T-helper 2 cell treated with Interferon-gamma antibody and Interleukin-4, amounts not matched to agents 5 μg/mL and 100 μg/mL, for 36 hours (primary cell): Measurements from ENCODE around the gene POGZ.
"Not testable (repeated sequence)": the region's sequence is repeated elsewhere in the genome, so short reads cannot be mapped to it uniquely, and the experiment has no call there.

Experiments
- DNase-seq: peaks from one replicate; pipeline ENCODE4 v3.0.0; 2021; ENCODE audit warnings: low spot score
- H3K27ac Mint-ChIP-seq: one replicate; pipeline ENCODE4 v1.8.0; 2021; ENCODE audit warnings: mild to moderate bottlenecking, mixed read lengths
- H3K27me3 Mint-ChIP-seq: one replicate; pipeline ENCODE4 v1.8.0; 2021; ENCODE audit warnings: low read depth, mixed read lengths
- H3K36me3 Mint-ChIP-seq: one replicate; pipeline ENCODE4 v1.8.0; 2021; ENCODE audit warnings: low read depth, mixed read lengths
- H3K4me1 Mint-ChIP-seq: one replicate; pipeline ENCODE4 v1.8.0; 2021; ENCODE audit warnings: low read depth, mixed read lengths
- H3K4me3 Mint-ChIP-seq: one replicate; pipeline ENCODE4 v1.8.0; 2022; ENCODE audit warnings: mild to moderate bottlenecking, moderate library complexity, mixed read lengths
- H3K9me3 Mint-ChIP-seq: one replicate; pipeline ENCODE4 v1.8.0; 2021; ENCODE audit warnings: mixed read lengths

The POGZ gene

DNA sequence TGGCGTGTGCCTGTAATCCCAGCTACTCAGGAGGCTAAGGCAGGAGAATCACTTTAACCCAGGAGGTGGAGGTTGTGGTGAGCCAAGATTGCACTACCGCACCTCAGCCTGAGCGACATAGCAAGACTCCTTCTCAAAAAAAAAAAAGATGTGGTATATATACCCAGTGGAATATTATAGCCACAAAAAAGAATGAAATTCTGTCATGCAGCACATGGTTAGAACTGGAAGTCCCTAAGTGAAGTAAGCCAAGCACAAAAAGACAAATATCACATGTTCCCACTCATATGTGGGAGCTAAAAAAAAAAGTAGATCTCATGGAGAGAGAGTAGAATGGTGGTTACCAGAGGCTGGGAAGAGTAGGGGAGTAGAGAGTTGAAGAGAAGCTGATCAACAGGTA, 41.2 kb downstream of the POGZ start:
- no peaks in the 10 kb centered on the region for H3K9me3 Mint-ChIP-seq

GRCh38 chr1:151416231-151416630, 43.1 kb downstream of the POGZ start:
- Mint-ChIP-seq H3K27me3 (no peaks in the 10 kb centered on the region), H3K4me3 (no peak overlapping the region), H3K27ac (no peak overlapping the region), H3K9me3 (no peaks in the 10 kb centered on the region), H3K4me1 (no peaks in the 10 kb centered on the region), H3K36me3 (peaks cover 26% of the 10 kb centered on the region)
- DNase-seq = no peak

More for the DNA sequence above, 41.2 kb downstream of the POGZ start:
- no peaks in the 10 kb centered on the region for H3K4me1 Mint-ChIP-seq
- no peaks in the 10 kb centered on the region for H3K27me3 Mint-ChIP-seq
- H3K4me3 Mint-ChIP-seq = no peak overlapping the region
- peaks cover 27% of the 10 kb centered on the region for H3K36me3 Mint-ChIP-seq
- DNase-seq = no peak
- no peak overlapping the region for H3K27ac Mint-ChIP-seq

DNA sequence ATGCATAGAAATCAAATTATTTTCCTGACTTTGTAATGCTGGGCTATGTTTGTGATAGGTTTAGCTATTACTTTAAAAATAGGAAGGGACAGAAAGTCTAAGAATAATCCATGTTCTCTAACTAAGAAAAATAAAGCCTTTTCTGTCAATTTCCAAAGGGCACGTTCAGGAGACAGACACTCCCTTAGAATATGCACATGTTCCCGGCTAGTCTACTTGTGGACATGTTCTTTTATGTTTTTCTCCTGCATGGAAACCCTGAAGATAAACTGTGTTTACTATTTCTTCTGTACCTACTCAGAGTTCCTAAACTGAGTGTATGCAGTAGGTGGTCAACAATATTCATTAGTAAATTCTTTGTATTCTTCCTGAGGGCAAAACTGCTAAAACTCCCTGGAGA, 47.4 kb downstream of the POGZ start:
- H3K36me3 Mint-ChIP-seq = peaks cover 42% of the 10 kb centered on the region
- no peaks in the 10 kb centered on the region for H3K27me3 Mint-ChIP-seq
- H3K4me3 Mint-ChIP-seq = no peak overlapping the region
- H3K4me1 Mint-ChIP-seq = no peaks in the 10 kb centered on the region
- no peak for DNase-seq
- H3K27ac Mint-ChIP-seq = no peak overlapping the region
- H3K9me3 Mint-ChIP-seq = no peaks in the 10 kb centered on the region

DNA sequence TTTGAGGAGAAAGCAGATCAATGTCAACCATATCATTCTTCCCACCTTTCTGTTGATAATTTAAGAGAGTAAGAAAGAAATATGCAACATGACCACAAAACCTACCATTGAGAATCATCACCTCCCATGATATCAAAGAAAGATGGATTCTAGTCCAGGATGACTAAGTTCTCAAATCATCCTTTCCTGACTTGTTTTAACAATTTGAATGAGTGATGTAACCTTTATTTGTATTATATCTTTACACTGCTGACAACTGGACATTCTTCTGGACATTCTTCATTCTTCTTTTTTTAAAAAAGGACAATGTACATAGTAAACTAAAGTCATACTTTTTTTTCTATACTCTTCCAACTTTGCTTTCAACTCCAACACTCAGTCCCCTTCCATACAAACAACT, 50.4 kb downstream of the POGZ start:
- H3K4me1 Mint-ChIP-seq = no peaks in the 10 kb centered on the region
- H3K36me3 Mint-ChIP-seq = peaks cover 55% of the 10 kb centered on the region
- no peak for DNase-seq
- H3K9me3 Mint-ChIP-seq = no peaks in the 10 kb centered on the region
- no peaks in the 10 kb centered on the region for H3K27me3 Mint-ChIP-seq
- no peak overlapping the region for H3K4me3 Mint-ChIP-seq
- H3K27ac Mint-ChIP-seq = no peak overlapping the region

DNA sequence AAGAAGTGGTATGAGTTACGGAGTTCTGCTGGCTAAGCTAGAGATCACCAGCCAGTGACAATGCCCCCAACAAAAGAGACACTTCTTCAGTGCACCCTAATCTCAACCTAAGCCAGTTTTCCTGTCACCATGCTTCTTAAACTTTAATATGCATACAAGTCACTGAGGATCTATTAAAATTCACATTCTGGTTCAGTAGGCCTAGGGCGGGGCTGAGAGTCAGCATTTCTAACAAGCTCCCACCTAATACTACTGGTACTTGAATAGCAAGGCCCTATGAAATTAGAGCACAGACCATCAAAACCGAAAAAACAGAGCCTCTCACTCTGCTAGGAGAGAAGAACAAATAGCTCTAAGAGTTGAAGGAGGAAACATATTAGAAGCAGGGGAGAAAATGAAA, 52.0 kb downstream of the POGZ start:
- Mint-ChIP-seq H3K9me3 (no peaks in the 10 kb centered on the region), H3K27me3 (no peaks in the 10 kb centered on the region), H3K4me3 (no peak overlapping the region), H3K27ac (no peak overlapping the region), H3K36me3 (peaks cover 64% of the 10 kb centered on the region), H3K4me1 (no peaks in the 10 kb centered on the region)
- DNase-seq = no peak

DNA sequence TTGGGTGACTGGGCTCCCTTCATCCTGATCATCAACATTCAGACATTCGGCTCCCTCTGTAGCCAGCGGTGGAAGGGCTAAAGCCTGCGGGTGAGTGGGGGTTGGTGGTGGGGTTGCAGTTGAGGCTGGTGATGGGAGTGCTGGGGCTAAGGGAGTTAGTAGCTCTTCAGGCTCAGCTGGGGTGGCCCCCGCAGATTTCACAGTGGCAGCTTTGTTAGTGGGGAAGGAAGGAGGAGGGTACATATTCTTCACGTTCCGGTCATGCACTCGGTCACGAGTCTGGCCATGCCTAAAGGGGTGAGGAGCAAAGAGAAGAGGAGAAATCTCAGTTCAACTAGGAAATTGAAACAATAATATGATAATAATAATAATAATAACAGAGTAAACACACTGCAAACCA, 53.1 kb downstream of the POGZ start:
- DNase-seq = no peak
- no peaks in the 10 kb centered on the region for H3K9me3 Mint-ChIP-seq
- H3K27me3 Mint-ChIP-seq = no peaks in the 10 kb centered on the region
- no peak overlapping the region for H3K27ac Mint-ChIP-seq
- H3K4me1 Mint-ChIP-seq = peaks cover 2% of the 10 kb centered on the region
- no peak overlapping the region for H3K4me3 Mint-ChIP-seq
- H3K36me3 Mint-ChIP-seq = peaks cover 70% of the 10 kb centered on the region

DNA sequence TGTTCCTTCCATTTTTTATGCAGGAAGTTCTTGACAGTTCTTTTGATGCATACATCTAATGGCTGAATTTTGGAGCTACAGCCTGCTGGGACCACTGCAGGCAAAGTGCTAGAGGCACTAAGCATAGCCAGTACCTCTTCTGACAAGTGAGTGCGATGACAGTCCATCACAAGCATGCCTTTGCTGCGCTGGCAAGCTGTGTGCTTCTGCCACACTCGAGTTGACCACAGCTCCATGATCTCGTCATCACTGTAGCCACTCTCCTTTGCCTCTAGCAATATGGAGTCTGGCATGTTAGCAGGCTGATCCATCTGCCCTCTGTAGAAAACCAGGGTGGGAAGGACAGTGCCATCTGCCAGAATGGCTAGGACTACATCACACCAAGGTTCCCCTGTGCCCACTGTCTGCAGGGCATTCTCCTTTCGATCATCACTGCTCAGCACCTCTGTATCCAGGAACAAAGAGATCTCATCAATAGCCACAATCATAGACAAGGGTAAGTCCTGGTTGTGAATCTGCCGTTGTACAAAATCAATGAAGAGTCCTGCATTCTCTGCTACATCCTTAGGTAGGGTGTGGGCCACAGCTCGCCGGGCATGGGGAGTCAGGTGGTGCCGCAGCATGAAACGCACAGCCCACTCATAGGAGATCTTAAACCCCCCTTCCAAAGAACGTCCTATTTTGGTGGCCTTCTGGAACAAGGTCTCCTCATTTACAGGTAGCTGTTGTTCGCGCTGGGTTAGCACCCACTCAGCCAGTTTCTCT, 53.9 kb downstream of the POGZ start:
- H3K9me3 Mint-ChIP-seq = no peaks in the 10 kb centered on the region
- peaks cover 10% of the 10 kb centered on the region for H3K4me1 Mint-ChIP-seq
- H3K4me3 Mint-ChIP-seq = no peak overlapping the region
- no peaks in the 10 kb centered on the region for H3K27me3 Mint-ChIP-seq
- no peak overlapping the region for H3K27ac Mint-ChIP-seq
- no peak for DNase-seq
- peaks cover 71% of the 10 kb centered on the region for H3K36me3 Mint-ChIP-seq

GRCh38 chr1:151403612-151404011, 55.7 kb downstream of the POGZ start:
- DNase-seq = no peak
- Mint-ChIP-seq H3K9me3 (no peaks in the 10 kb centered on the region), H3K4me3 (no peak overlapping the region), H3K27ac (peak overlapping the region; percentile 27), H3K4me1 (peaks cover 16% of the 10 kb centered on the region), H3K36me3 (peaks cover 71% of the 10 kb centered on the region), H3K27me3 (no peaks in the 10 kb centered on the region)

DNA sequence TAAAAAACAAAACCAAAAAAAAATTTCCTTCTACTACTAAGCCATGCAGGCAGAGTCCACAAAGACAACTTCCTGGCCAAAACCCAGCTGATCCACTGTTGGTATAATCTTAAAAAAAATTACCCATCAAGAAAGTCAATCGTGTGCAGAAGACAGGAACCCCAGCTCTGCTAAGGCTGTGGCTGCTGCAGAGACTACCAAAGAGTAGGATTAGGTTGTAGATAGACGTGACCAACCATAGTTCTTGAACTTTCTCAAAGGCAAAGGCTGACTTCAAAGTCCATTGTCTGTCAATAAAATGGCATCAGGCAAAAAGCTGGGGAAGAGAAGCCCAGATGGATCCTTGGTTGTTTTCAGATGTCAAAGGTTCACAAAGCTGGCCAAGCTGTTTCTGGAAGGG, 56.5 kb downstream of the POGZ start:
- H3K4me3 Mint-ChIP-seq = no peak overlapping the region
- no peak for DNase-seq
- H3K9me3 Mint-ChIP-seq = no peaks in the 10 kb centered on the region
- H3K36me3 Mint-ChIP-seq = peaks cover 69% of the 10 kb centered on the region
- H3K27ac Mint-ChIP-seq = no peak overlapping the region
- H3K4me1 Mint-ChIP-seq = peaks cover 16% of the 10 kb centered on the region
- no peaks in the 10 kb centered on the region for H3K27me3 Mint-ChIP-seq

DNA sequence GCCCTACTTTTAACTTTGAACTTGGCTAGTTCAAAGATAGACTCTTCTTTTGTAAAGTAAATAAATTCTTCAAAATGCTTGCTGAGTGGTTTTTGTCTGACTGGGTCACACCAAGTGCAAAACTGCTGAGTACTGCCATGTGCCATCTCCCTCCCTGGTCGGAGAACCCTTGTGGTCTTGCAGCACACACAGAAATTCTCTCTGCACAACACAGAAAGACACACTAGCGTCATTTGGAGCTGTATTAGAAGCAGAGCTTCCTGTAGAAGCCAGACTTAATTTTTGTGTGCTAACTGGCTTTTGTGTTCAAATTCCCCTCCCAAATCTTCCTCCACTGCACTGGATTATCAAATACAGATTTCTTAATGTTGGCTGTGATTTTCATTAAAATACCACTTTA, 57.4 kb downstream of the POGZ start:
- Mint-ChIP-seq H3K36me3 (peaks cover 62% of the 10 kb centered on the region), H3K4me3 (peak overlapping the region; percentile 5), H3K27ac (peak overlapping the region; percentile 4), H3K9me3 (no peaks in the 10 kb centered on the region), H3K4me1 (peaks cover 16% of the 10 kb centered on the region), H3K27me3 (peaks cover under 1% of the 10 kb centered on the region)
- no peak for DNase-seq

GRCh38 chr1:151401125-151401788, 58.0 kb downstream of the POGZ start:
- peaks cover 58% of the 10 kb centered on the region for H3K36me3 Mint-ChIP-seq
- no peaks in the 10 kb centered on the region for H3K9me3 Mint-ChIP-seq
- H3K4me1 Mint-ChIP-seq = peaks cover 16% of the 10 kb centered on the region
- H3K27ac Mint-ChIP-seq = peak overlapping the region; percentile 100
- no peak for DNase-seq
- peak overlapping the region; percentile 96 for H3K4me3 Mint-ChIP-seq
- H3K27me3 Mint-ChIP-seq = peaks cover 3% of the 10 kb centered on the region

- Mint-ChIP-seq H3K27ac (peak within 1 kb of the TSS; percentile 100), H3K4me1 (peaks cover 16% of the 10 kb centered on the region), H3K27me3 (peaks cover 5% of the 10 kb centered on the region), H3K4me3 (peak within 1 kb of the TSS; percentile 96), H3K36me3 (peaks cover 45% of the 10 kb centered on the region), H3K9me3 (no peaks in the 10 kb centered on the region)
- peak; percentile 80 for DNase-seq
Observed at GRCh38 chr1:151399324-151400171, 59.7 kb downstream of the POGZ start, which contains the start of gene PSMB4. TSS of gene PSMB4 (plus strand) at chr1:151399573. CDS start at chr1:151399588, 15 bp downstream.

DNA sequence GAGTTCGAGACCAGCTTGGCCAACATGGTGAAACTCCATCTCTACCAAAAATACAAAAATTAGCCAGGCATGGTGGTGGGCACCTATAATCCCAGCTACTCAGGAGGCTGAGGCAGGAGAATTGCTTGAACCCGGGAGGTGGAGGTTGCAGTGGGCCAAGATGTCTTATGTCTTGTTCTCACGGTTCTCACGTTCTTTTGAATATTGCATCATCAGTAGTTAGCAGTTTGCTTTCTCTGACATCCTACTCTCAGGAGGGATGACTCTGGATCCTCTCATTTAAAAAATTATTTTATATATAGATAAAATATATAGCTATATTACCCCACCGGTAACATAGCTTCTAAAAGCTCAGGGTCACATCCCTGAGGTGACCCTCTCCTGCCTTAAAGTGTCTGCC, 63.0 kb downstream of the POGZ start:
- H3K4me3 Mint-ChIP-seq, H3K9me3 Mint-ChIP-seq, DNase-seq, H3K27ac Mint-ChIP-seq: not testable (repeated sequence)
- peaks cover 20% of the 10 kb centered on the region for H3K36me3 Mint-ChIP-seq
- H3K27me3 Mint-ChIP-seq = peaks cover 26% of the 10 kb centered on the region
- peaks cover 15% of the 10 kb centered on the region for H3K4me1 Mint-ChIP-seq

- H3K27ac Mint-ChIP-seq = no peak overlapping the region
- no peak for DNase-seq
- H3K4me3 Mint-ChIP-seq = no peak overlapping the region
- no peaks in the 10 kb centered on the region for H3K4me1 Mint-ChIP-seq
- no peaks in the 10 kb centered on the region for H3K36me3 Mint-ChIP-seq
- no peaks in the 10 kb centered on the region for H3K9me3 Mint-ChIP-seq
- H3K27me3 Mint-ChIP-seq = peaks cover 26% of the 10 kb centered on the region
Observed at GRCh38 chr1:151393583-151393982, 65.7 kb downstream of the POGZ start.
